ENCODE results near the gene CD79A. TPM values are rescaled to one million over a fixed set of nuclear protein-coding genes. Genes with fewer than 3 reads are reported as not detected.
"Not testable (repeated sequence)": the region's sequence is repeated elsewhere in the genome, so short reads cannot be mapped to it uniquely, and the experiment has no call there.

Gene CD79A
- total RNA-seq, 1 donor from 2014 or later, result not detected

DNA sequence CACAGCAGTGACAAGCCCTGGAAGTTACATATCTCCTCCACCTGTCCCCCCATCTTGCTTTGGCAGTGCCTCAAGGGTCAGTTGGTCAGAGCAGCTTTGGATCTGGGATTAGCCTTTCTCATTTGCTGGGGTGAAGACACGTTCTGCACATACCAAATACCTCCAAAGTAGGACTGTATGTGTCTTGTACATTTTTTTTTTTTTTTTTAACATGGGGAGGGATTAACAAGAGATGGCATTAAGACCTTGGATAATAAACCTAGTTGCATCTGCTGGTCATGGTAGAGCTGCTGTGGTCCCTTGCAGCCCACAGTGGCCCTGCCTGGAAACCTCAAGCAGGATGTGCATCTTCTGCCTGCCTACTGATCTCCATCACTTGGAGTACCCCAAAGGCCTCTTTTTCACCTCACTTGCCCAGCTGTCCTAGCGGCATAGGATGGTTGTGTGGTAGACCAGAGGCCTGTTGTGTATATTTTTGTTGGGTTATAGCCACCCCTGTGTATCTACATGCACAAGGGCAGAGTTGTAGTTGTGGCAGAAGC lies 14.6 kb upstream of the CD79A start:
- DNase-seq (ENCODE audit: low read depth in 2 of 2), result no peak

DNA sequence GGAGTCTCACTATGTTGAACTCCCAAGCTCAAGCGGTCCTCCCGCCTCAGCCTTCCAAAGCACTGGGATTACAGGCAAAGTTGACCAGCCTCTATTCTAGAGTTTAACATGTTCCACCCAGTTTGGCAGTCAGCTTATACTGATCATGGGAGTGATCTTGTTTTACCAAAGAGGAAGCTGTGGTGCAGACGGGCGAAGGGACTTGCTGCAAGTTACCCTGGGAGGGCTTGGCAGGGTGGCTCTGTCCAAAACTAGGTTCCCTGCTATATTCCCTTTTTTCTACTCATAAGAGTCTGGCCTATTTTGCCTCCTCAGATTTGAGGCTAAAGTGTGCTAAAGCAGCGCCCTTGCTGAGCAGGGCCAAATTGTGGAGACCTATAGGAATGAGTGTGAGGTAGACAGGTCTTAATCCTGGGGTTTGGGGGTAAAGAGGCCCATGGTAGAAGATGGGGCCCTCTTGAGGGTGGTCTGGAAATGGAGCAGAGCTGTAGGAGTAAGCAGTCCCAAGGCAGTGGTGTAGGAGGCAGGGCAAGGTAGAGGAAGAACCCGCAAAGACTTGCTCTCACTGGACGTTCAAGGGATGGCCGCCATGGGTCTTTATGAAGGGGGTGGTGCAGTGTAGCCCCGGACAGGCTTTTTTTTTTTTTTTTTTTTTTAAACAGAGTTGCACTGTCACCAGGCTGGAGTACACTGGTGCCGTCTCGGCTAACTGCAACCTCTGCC lies 13.7 kb upstream of the CD79A start:
- DNase-seq (ENCODE audit: low read depth in 2 of 2), result no peak

DNA sequence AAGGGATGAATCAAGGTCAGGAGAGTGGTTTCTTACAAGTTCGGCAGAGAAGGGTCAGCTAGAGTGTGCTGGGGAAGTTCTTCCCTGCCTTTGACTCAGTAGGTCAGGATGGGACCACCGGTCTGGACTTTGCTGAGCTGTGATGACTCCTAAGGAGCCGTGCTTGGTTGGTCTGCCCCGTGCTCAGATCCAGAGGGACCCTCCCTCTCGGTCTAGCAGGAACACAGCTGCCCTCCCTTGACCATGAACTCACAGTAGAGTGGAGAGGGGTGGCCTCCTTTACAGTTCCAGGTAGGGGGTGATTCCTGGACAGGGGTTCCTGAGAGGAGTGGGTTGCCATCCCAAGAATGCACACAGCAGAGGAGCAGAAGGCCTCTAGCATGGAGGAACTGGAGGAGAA lies 12.7 kb upstream of the CD79A start:
- DNase-seq (ENCODE audit: low read depth in 2 of 2), result no peak

DNA sequence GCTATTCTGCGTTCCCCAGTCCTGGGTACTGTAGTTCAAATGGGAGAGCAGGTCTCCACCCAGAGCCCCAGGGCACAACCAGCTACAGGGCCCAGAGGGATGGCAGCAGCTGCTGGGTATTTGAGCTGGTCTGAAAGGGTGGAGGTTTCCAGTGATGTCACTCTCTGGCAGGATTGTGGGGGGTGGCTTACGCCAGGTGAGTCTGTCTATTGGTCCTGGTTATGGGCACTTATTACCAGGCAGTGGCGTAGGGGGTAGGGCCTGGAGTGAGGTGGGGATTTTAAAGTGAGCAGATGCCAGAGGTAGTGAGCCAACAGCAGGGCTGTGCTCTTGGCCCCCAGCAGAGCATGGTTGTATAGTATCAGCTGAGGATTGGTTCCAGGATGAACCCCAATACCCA lies 10.8 kb upstream of the CD79A start:
- no peak for DNase-seq (ENCODE audit: low read depth in 2 of 2)

DNA sequence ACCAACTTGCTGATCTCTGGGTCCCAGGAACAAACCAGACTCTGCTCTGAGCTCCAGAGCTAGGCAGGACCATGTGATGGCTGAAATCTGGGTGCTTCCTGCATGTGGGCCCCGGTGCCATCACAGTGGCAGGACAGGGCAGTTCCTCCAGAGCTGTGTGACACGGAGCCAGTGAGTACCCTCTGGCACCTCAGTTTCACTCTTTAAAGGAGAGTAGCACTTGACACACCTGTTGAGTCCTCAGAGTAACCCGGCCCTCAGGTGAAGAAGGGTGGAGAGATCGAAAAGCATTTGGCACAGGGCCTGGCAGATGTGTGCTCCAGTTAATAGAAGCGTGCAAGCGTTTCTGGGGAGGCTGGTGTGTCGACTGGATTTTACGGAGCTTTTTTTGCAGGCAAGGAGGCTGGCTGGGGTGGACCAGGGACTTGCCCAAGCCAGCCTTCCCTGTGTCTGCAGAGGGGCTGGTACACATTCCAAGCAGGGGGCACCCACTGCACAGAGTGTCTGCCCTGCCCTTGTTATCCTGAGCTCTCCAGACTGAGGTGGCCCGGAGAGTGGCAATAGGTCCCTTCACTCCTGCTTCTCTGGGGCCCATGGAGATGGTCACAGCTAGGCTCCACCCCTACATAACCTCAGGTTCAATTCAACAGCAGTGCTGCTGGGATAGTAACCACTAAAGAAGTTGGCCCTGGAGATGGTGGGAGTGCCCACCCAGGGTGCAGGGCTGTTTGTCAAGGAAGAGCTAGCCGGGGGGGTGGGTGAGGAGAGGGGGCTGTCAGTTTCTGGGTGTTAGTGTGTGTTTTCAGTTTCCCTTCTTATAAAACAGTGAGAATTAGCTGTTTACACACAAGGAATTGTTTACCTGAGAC lies 8.7 kb upstream of the CD79A start:
- DNase-seq (ENCODE audit: low read depth in 2 of 2), result no peak

DNA sequence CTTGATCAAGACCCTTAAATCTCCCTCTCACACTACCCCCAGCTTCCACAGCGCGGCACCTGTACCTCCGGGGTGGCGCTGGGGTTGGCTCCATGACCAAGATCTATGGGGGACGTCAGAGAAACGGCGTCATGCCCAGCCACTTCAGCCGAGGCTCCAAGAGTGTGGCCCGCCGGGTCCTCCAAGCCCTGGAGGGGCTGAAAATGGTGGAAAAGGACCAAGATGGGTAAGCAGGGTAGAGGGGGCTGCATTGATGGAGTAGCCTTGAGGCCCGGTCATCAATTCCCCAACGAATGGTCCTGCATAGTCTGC lies 8.1 kb upstream of the CD79A start:
- DNase-seq (ENCODE audit: low read depth in 2 of 2), result no peak

DNA sequence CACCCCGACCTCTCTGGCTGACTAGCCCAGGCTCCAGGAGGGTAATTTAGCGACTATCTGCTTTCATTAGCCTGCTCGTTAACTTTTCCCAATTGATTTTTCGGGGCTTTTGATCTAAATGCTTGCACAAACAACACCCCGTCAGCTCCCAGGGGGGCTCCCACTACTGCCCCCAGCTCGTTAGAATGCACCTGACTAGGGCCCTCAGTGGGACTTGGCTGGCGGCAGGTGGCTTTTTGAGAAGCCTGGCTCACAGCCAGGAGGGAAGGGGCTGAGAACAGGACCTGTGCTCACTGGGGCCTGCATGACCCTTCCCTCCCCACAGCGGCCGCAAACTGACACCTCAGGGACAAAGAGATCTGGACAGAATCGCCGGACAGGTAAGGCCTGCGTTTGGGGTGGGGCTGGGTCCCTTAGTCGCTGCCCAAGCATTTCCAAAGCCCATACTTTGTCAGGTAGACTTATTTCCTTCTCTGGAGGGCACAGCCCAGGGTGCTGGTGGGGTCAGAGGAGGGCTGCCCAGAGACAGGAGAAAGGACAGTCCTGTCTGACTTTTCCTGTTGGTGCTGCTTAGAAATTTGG lies 7.6 kb upstream of the CD79A start:
- no peak for DNase-seq (ENCODE audit: low read depth in 2 of 2)

DNA sequence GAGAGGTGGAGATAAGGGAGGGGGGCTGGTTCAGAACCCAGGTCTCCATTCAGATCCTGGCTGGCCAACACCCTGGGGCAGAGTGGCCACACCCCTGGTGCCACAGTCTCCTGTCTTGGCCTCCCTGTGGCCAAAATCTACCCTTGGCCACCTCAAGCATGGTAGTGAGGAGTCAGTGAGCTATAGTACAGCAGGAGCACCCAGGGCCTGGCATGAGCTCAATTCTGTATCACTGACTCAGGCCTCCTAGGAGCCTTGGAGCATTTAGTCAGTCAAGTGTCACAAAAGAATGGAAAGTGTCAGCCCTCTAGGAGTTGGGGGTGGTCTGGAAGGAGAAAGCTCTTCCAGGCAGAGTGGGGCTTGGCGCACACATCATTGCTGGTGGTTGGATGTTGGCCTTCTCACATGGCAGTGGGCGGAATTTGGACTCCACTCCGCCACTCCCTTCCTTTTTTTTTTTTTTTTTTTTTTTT lies 6.6 kb upstream of the CD79A start:
- DNase-seq (ENCODE audit: low read depth in 2 of 2), result no peak

DNA sequence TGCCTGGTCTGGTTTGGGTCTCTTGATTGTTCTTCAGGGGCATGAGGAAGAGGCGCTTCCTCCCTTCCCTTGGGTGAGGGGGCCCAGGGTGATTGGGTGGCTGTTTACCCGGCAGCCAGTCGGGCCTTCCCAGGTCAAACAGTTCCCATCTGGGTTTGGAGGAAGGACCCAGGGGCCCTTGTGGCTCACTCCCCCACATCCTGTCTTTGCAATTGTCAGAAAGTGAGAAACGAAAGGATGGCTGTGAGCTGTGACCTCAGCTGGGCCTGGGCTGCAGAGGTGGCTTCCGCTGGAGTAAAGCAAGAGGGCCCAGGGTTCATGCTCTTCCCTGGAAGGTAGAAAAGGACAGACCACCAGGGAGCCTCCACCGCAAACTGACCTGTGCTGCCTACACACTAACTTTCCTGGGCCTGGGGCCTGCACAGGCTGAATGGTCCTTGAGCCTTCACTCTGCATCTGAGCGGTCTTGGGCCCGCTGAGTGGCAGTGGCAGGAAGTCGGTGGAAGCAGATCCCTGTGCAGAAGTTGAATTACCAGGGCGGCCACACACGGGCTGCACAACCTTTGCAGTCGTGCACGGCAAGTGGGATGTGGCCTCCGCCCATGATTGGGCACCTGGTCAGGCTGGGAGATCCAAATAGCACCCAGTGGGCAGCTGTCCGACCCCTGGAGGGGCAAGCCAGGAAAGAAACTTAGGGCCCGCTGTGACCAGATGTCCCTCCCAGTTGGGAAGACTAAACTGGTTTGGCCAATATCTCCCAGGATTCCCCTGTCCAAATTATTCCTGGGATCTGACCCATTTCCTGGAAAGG lies 5.3 kb upstream of the CD79A start:
- no peak for DNase-seq (ENCODE audit: low read depth in 2 of 2)

DNA sequence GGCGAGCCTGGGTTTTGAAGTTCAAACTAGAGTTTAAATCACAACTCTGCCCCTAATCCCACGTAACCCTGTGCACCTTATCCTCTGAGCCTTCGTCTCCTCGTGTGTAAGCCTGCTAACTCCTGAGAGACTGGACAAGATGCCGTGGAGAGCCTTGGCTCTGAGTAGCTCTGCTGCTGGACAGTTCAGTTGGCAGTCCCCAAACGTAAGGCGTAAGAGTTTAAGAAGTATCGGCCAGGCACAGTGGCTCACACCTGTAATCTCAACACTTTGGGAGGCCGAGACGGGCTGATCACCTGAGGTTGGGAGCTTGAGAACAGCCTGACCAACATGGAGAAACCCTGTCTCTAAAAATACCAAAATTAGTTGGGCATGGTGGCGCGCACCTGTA lies 4.7 kb upstream of the CD79A start:
- no peak for DNase-seq (ENCODE audit: low read depth in 2 of 2)

DNA sequence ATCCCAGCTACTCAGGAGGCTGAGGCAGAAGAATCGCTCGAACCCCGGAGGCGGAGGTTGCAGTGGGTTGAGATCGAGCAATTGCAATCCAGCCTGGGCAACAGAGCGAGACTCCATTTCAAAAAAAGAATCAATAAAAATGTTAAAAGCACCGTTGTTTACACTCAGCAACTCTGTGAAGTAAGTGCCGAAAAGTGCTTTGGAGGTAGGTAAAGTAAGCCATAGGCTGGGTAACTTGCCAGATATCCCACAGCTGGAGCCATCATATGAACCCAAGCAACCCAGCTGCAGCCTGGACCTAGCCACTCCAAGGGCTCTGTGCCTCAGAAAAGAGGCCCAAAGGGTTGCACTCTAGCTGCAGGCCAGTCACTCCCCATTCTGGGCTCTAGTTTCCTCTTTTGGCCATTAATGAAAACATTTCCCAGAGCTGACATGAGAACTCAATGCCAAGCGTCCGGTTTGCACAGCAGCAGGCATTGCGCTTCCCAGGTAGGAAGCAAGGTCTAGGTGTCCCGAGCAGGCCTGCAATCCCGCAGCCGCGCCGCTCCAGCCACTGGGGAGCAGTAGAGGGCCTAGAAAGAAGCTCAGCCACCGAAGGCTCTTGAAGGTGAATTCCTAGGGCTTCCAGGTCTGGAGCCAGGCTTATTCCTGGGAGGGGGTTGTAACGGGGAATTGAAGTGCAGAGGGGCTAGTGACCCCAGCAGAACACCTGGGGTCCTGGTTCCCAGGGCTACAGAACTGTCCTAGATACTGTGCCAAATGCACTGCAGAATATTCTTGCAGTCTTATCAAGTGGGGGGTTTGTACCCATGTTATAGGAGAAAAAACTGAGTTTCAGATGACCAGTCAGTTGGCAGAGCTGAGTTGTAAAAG lies 4.1 kb upstream of the CD79A start:
- DNase-seq (ENCODE audit: low read depth in 2 of 2), result peak; percentile 62 to 73

DNA sequence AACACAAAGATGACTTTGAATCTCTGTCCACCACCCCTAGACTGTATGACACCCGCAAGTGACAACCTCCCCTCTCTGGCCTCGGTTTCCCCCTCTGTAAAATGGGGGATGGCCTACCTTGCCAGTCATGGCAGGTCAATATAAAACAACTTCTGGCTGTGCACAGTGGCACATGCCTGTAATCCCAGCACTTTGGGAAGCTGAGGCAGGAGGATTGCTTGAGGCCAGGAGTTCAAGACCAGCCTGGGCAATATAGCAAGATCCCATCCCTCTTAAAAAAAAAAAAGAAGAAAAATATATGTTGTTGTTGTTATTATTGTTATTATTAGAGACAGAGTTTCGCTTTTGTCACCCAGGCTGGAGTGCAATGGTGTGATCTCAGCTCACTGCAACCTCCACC lies 1.1 kb upstream of the CD79A start:
- not testable (repeated sequence) for DNase-seq (ENCODE audit: low read depth in 2 of 2)

DNA sequence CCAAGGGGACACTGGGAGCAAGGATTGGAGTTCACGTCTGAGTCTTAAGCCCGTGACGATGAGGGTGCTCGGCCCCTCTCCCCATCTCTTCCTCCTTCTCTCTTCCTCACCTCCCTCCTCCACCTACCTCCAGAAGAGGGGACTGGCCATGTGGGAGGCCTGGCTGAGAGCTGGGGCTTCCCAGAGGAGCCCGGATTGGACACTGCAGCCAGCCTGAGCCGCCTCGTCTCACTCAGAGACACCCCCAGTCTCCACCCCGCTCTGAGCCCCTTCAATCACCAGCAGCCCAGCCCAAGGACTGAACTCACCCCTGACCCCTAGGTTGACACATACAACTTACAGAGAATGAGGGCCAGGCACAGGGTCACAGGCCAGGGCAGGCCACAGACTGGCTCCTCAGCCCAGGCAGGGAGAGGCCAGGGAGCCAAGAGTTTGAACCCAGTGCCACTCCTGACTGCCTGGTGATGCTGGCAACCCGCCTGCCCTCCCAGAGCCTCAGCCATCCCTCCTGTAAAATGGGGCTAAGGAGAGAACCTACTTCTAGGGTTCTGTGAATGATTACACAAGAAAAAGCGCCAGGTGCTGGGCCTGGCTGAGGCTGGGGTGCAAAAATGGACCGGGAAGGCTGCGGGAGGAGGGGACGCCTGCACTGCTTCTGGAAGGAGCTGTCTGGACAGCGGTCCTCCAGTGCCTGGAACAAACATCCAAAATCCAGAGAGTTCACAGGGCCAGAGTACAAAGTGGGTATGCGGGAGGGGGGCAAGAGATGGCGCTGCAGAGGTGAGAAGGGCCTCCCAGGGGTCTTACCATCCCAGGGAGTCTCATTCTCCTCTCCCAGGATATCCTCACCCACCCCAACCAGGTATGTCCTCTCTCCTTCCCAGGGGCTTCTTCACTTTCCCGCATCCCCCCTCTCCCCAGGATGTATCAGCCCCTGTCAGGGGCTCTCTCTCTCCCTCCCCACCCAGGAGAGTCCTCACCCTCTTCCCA lies 1.1 kb downstream of the CD79A start:
- DNase-seq (ENCODE audit: low read depth in 2 of 2), result no peak

DNA sequence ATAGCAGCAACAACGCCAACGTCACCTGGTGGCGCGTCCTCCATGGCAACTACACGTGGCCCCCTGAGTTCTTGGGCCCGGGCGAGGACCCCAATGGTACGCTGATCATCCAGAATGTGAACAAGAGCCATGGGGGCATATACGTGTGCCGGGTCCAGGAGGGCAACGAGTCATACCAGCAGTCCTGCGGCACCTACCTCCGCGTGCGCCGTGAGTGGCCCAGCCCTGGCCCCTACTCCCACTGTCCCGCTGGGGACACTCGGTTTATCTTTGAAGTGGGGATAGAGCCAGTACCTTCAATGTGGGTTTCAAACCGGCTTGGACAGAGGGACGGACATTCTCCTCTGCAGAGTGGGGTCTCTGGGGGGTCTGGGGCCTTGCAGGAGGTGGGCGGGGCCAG lies 2.0 kb downstream of the CD79A start:
- DNase-seq (ENCODE audit: low read depth in 2 of 2), result no peak

DNA sequence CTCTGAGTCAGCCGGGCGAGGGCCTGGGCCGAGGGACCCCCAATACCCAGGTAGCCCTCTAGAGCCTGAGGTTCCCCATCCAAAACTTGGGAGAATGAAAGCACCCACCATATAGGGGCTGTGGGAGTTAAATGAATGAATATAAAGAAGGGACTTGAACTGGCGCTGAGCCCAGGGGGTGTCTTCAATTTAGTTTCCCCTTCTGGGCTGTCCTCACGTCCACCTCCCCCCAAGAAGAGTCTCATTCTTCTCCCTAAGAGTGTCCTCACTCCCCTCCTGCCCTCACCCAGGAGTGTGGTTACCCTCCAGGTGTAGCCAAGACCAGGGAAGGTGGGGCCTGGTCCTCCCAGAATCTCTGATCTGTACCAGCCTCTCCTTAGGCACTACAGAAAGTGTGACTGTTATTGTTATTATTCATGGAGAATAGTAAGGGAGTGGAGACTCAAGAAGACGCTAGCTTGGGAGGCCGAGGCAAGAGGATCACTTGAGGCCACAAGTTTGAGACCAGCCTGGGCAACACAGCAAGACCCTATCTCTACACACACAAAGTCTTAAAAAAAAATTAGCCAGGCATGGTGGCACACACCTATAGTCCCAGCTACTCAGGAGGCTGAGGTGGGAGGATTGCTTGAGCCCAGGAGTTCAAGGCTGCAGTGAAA lies 2.7 kb downstream of the CD79A start:
- no peak for DNase-seq (ENCODE audit: low read depth in 2 of 2)

DNA sequence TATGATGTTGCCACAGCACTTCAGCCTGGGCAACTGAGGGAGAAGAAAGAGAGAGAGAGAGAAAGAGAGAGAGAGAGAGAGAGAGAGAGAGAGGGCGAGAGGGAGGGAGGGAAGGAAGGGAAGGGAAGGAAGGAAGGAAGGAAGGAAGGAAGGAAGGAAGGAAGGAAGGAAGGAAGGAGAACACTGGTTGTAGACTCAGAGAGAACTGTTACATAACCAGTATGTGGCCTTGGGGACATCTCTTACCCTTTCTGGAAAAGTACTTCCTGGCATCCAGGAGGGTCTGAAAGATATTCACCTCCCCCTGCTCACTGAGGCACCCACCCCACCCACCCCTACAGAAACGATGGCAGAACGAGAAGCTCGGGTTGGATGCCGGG lies 3.2 kb downstream of the CD79A start:
- DNase-seq (ENCODE audit: low read depth in 2 of 2), result no peak

DNA sequence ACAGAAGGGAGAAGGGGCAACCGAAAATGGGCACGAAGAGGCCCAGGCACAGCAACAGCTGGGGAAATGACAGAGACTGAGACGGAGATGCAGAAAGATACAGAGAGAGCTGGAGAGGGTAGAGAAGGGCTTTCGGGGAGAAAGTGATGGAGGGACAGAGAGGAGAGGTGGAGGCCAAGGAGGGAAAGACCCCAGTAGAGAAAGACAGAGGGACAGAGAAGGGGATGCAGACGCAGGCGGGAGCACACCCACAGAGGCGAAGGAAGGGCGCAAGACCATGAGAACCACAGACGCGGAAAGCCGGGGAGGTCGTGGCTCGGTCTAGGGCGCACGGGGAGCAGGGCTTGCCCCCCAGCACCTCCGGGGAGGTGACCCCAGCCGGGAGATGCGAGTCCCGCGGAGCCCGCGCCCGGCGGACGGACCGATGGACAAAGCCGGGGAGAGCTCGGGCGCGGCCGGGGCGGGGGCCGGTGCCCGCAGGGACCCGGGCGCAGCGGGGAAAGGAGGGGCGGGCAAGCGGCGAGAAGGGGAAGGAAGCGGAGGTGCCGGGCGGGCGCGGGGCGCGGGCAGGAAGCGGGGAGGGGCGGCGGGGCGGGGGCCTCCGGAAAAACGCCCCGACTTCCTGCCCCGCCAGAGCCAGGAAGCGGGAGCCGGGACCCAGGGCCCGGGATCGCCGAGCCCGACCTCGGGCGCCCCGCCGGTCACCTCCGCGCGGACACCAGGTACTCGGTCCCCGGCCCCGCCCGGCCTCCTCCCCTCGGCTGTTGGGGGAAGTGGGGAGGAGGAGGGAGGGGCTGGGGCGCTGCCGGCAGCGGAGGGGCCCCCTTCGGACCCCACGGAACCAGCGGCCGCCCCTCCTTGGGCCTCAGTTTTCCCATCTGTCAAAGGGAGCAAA lies 5.7 kb downstream of the CD79A start, which contains the start of gene ARHGEF1:
Gene ARHGEF1 (plus strand): TSS at position 617 of the 895 bp plus-strand sequence. CDS start 4,899 bp downstream, outside the sequence.
- DNase-seq (ENCODE audit: low read depth in 2 of 2), result peak in 1 of 2 donors; percentile 26

DNA sequence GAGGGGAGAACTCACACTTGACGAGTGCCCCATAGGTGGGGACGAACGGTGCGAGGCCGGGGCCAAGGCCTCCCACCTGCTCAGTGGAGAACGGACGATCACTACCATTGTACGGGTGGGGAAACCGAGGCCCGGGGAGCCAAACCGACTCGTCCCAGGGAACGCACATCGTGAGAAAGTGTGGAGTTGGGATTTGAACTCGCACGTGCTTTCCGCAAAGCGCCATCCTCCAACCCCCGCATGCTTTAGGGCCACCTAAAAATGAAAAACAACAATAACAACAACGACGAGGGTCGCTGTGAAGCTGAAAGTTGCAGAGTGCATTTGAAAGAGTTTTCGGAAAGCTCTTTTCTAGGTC lies 6.4 kb downstream of the CD79A start:
- DNase-seq (ENCODE audit: low read depth in 2 of 2), result no peak

Measured in lung microvascular endothelial cell (primary cell).